Gastrocnemius medialis (tissue), 4 donors: ENCODE results near the gene LOX.

Source experiments
- CTCF ChIP-seq, 5 experiments: fragments of 450-650 bp in 3 of 5; fragments of 200-600 bp in 2 of 5; sonication (generic) in 2 of 5; IDR thresholded peaks in 4 of 5; conservative IDR thresholded peaks in 1 of 5; 1 replicate in 4 of 5; 2 replicates in 1 of 5; pipeline ENCODE4 v1.5.1; 2016 to 2019; ENCODE audit warnings: antibody characterized with exemption in 5 of 5, mild to moderate bottlenecking in 3 of 5, moderate library complexity in 3 of 5
- POLR2A ChIP-seq, 2 donors: fragments of 450-650 bp; IDR thresholded peaks; one replicate each; pipeline ENCODE4 v1.6.1; 2017; ENCODE audit warnings: antibody characterized with exemption in 2 of 2, mild to moderate bottlenecking in 2 of 2, moderate library complexity in 2 of 2

- TF ChIP-seq CTCF (IDR thresholded peaks at IDR 0.05 in 4 of 5, conservative IDR thresholded peaks at IDR 0.05 in 1 of 5) = no peak
- TF ChIP-seq POLR2A (IDR thresholded peaks at IDR 0.05) = no peak
Observed at GRCh38 chr5:122040636-122041302, 37.3 kb downstream of the LOX start.
